ENCODE data around the gene WDR37. TPM values are rescaled to one million over a fixed set of nuclear protein-coding genes. Genes with fewer than 3 reads are reported as not detected.

Gene WDR37
- polyA plus RNA-seq, 2 of the 4 experiments (the other 2 are of a cell fraction): 5.9 to 7.1 TPM

DNA sequence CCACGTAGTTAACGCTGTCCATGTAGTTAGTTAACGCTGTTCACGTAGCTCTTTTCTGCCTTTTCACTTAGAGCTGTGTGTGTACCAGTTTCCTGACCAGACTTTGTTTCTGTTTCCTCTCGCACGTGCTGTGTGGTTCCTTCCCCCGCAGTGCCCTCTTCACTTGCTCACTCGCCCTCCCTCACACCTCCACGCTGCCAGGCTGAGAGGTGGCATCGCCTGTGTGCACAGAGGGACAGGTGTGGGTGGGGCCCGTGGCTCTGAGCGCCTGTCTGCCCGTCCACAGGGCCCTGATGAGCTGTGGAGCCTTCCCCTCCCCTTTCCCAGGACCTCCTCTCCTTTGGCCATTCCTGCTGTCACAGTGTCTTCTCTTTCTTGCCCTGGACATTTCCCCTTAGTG is 30.6 kb downstream of the WDR37 start:
- WGBS (ENCODE audit: missing lambda C conversion rate): 93% methylated on average over 13 of the region's 13 CpGs
- POLR2A ChIA-PET: no interaction called here
- ATAC-seq: no peak

DNA sequence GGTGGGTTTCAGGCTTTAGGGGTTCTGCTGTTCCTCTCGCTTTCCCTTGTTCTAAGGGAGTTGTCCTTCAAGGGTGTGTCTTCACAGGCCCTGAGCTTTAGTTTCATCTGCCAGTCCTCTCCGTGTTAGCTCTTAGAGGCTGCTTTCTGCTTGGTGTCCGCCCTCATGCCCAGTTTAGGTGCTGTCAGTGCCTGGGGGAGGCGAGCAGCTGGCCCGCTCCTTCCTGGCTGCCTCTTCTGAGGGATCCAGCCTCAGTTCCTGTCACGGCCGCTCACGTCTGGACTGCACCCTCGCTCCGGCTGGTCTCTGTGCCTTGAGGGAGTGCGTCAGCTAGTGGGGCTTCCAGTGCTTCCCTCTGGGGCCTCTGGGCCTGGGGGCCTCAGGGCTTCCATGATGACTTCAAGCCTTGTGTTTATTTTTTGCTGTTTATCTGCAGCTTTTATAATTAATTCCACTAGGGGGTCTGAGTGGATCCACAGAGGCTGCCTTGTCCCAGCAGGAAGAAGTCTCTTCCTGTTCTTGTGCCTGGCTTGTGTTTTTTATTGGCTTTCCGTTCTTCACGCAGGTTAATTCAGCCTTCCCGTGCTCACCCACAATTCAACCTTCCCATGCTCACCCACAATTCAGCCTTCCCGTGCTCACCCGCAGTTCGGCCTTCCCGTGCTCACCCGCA is 33.0 kb downstream of the WDR37 start:
- ATAC-seq: peak in 1 of 2 experiments; percentile 27; a peak in 1 of 6 replicates
- CTCF ChIA-PET: no interaction called here
- no peaks in the 10 kb centered on the region for H3K4me1 ChIP-seq

More for the DNA sequence above, 30.6 kb downstream of the WDR37 start:
- Histone ChIP-seq H3K4me3 (no peak overlapping the region), H3K9me3 (no peaks in the 10 kb centered on the region), H3K4me2 (no peak overlapping the region), H3K4me1 (no peaks in the 10 kb centered on the region), H3K27ac (no peak overlapping the region)
- TF ChIP-seq ZNF302 (CRISPR knock-in tag; IDR thresholded peaks at IDR 0.05): no peak
- TF ChIP-seq ESRRA (IDR thresholded peaks at IDR 0.05; ENCODE audit: borderline replicate concordance, low read length): no peak
- TF ChIP-seq, protein P1, sequence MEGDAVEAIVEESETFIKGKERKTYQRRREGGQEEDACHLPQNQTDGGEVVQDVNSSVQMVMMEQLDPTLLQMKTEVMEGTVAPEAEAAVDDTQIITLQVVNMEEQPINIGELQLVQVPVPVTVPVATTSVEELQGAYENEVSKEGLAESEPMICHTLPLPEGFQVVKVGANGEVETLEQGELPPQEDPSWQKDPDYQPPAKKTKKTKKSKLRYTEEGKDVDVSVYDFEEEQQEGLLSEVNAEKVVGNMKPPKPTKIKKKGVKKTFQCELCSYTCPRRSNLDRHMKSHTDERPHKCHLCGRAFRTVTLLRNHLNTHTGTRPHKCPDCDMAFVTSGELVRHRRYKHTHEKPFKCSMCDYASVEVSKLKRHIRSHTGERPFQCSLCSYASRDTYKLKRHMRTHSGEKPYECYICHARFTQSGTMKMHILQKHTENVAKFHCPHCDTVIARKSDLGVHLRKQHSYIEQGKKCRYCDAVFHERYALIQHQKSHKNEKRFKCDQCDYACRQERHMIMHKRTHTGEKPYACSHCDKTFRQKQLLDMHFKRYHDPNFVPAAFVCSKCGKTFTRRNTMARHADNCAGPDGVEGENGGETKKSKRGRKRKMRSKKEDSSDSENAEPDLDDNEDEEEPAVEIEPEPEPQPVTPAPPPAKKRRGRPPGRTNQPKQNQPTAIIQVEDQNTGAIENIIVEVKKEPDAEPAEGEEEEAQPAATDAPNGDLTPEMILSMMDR (IDR thresholded peaks at IDR 0.05): no peak
- TF ChIP-seq HOXB13 (CRISPR knock-in tag; IDR thresholded peaks at IDR 0.05; ENCODE audit: low read depth): no peak
- no peak for TF ChIP-seq ZFP36 (IDR thresholded peaks at IDR 0.05; ENCODE audit: borderline replicate concordance, partially characterized antibody)
- TF ChIP-seq SMC3 (IDR thresholded peaks at IDR 0.05): no peak
- TF ChIP-seq, protein P2, sequence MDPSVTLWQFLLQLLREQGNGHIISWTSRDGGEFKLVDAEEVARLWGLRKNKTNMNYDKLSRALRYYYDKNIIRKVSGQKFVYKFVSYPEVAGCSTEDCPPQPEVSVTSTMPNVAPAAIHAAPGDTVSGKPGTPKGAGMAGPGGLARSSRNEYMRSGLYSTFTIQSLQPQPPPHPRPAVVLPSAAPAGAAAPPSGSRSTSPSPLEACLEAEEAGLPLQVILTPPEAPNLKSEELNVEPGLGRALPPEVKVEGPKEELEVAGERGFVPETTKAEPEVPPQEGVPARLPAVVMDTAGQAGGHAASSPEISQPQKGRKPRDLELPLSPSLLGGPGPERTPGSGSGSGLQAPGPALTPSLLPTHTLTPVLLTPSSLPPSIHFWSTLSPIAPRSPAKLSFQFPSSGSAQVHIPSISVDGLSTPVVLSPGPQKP (IDR thresholded peaks at IDR 0.05; ENCODE audit: low read depth, low read length): no peak
- TF ChIP-seq FOSB (CRISPR knock-in tag; IDR thresholded peaks at IDR 0.05): no peak
- TF ChIP-seq KDM5A (IDR thresholded peaks at IDR 0.05): no peak
- no peak for TF ChIP-seq MAX (IDR thresholded peaks at IDR 0.05)
- CTCF ChIA-PET: no interaction called here
- FAIRE-seq (no peak), DNase-seq (ENCODE audit: low read depth in 1 of 2, low spot score in 1 of 2) (no peak)

More for the DNA sequence above, 33.0 kb downstream of the WDR37 start:
- H3K4me2 ChIP-seq: no peak overlapping the region
- DNase-seq (ENCODE audit: low read depth in 1 of 2, low spot score in 1 of 2): no peak
- H3K27ac ChIP-seq: no peak overlapping the region
- POLR2A ChIA-PET: no interaction called here
- no peak for FAIRE-seq
- no peaks in the 10 kb centered on the region for H3K9me3 ChIP-seq
- no peak overlapping the region for H3K4me3 ChIP-seq
- 88% methylated on average over 19 of the region's 19 CpGs for WGBS (ENCODE audit: missing lambda C conversion rate)
- TF ChIP-seq MYC (IDR thresholded peaks at IDR 0.05; ENCODE audit: borderline replicate concordance, low read length) (no peak), FOXS1 (CRISPR knock-in tag; IDR thresholded peaks at IDR 0.05) (no peak), RNF2 (IDR thresholded peaks at IDR 0.05; ENCODE audit: borderline replicate concordance, low read depth) (no peak), CHD2 (IDR thresholded peaks at IDR 0.05; ENCODE audit: low read length, partially characterized antibody) (no peak), TP53 (CRISPR knock-in tag; IDR thresholded peaks at IDR 0.05) (no peak), POLR2A (IDR thresholded peaks at IDR 0.05; ENCODE audit: low read length) (no peak), HES2 (IDR thresholded peaks at IDR 0.05) (no peak), HDAC2 (IDR thresholded peaks at IDR 0.05) (no peak), HOXA7 (CRISPR knock-in tag; IDR thresholded peaks at IDR 0.05) (no peak), MAZ (IDR thresholded peaks at IDR 0.05; ENCODE audit: borderline replicate concordance, low read depth, low read length) (no peak), KDM5A (IDR thresholded peaks at IDR 0.05) (no peak), POLR2AphosphoS2 (conservative IDR thresholded peaks at IDR 0.05; ENCODE audit: low read length) (no peak), MAFK (IDR thresholded peaks at IDR 0.05; ENCODE audit: partially characterized antibody) (no peak), BHLHE40 (IDR thresholded peaks at IDR 0.05; ENCODE audit: low read depth, low read length) (no peak), ZFP36 (IDR thresholded peaks at IDR 0.05; ENCODE audit: borderline replicate concordance, partially characterized antibody) (no peak), RCOR1 (IDR thresholded peaks at IDR 0.05; ENCODE audit: low read depth, low read length) (no peak), JUNB (IDR thresholded peaks at IDR 0.05) (no peak), GATA3 (IDR thresholded peaks at IDR 0.05; ENCODE audit: borderline replicate concordance) (no peak), ZC3H11A (IDR thresholded peaks at IDR 0.05) (no peak)
- TF ChIP-seq, protein P1 (IDR thresholded peaks at IDR 0.05): no peak
